HepG2 (cell line): ENCODE data around the gene MYH9.

Experiments used
- MXI1 ChIP-seq: IDR thresholded peaks from 3 replicates; pipeline ENCODE4 v1.6.1; 2012; ENCODE audit warnings: low read depth, low read length, inconsistent platforms, borderline replicate concordance
- RFX5 ChIP-seq: IDR thresholded peaks from 2 replicates; pipeline ENCODE4 v1.6.1; 2011; ENCODE audit warnings: low read depth, low read length, improper control_type of control experiment
- SMARCC2 ChIP-seq: fragments of 450-650 bp; IDR thresholded peaks from 2 replicates; pipeline ENCODE4 v1.6.1; 2017; ENCODE audit warnings: antibody characterized with exemption, mild to moderate bottlenecking
- YY1 ChIP-seq: IDR thresholded peaks from 2 replicates; pipeline ENCODE4 v1.6.1; 2011; ENCODE audit warnings: low read length, low read depth, moderate library complexity, mild to moderate bottlenecking; ENCODE audit not compliant: insufficient read depth, insufficient replicate concordance
- TF ChIP-seq, protein P1 (sequence below): sonication (generic); formaldehyde crosslinking; IDR thresholded peaks from 2 replicates; pipeline ENCODE4 v1.5.0; 2020; ENCODE audit warnings: missing genetic modification reagents, mild to moderate bottlenecking, borderline replicate concordance

DNA sequence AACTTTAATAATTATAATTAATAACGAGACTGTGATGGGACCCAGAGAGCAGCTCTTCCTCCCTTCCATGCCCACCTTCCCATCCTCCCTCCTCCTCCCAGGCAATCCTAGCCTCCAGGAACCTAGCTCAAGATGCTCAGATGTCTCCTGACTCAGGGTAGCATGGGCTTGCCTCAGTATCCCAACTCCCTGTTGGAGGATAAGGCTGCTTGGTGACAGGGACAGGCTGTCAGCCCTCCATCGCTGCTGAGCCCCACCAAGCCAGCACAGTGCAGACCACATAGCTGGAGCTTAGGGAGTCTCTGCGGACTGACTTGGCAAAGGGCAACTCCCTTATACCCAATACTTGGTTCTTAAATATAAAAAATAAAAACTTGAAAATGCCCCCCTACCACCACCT is 11.5 kb downstream of the MYH9 start:
- TF ChIP-seq MXI1 (no peak), RFX5 (no peak), YY1 (no peak), SMARCC2 (no peak)
- TF ChIP-seq, protein P1, sequence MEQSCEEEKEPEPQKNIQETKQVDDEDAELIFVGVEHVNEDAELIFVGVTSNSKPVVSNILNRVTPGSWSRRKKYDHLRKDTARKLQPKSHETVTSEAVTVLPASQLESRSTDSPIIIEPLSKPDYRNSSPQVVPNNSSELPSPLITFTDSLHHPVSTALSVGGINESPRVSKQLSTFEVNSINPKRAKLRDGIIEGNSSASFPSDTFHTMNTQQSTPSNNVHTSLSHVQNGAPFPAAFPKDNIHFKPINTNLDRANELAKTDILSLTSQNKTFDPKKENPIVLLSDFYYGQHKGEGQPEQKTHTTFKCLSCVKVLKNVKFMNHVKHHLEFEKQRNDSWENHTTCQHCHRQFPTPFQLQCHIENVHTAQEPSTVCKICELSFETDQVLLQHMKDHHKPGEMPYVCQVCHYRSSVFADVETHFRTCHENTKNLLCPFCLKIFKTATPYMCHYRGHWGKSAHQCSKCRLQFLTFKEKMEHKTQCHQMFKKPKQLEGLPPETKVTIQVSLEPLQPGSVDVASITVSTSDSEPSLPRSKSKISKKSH (CRISPR knock-in tag) = no peak
